ENCODE measurements around the gene GNG7.

- no peak for TF ChIP-seq CTCF (IDR thresholded peaks at IDR 0.05)
- no peak for TF ChIP-seq POLR2A (IDR thresholded peaks at IDR 0.05)
Observed at GRCh38 chr19:2590630-2591399, 111.7 kb downstream of the GNG7 start.

Measured in right lobe of liver (tissue), 4 donors.